Measurements from ENCODE around the gene CNOT1.

GRCh38 chr16:58476791-58477190 is 152.8 kb downstream of the CNOT1 start:
- TF ChIP-seq POLR2A (IDR thresholded peaks at IDR 0.05; ENCODE audit: low read depth, low read length) (no peak), POLR2AphosphoS5 (IDR thresholded peaks at IDR 0.05; ENCODE audit: low read depth, low read length) (no peak), POU2F2 (IDR thresholded peaks at IDR 0.05; ENCODE audit: low read depth, low read length) (no peak), TAF1 (IDR thresholded peaks at IDR 0.05; ENCODE audit: low read depth, low read length) (no peak)
